Mammary epithelial cell (primary cell): Measurements from ENCODE around the gene PPFIA2.

ENCODE experiments used
- CTCF ChIP-seq, 2 donors: IDR thresholded peaks in 1 of 2; conservative IDR thresholded peaks in 1 of 2; 2 replicates each; pipeline ENCODE4 v1.5.1; 2011 to 2012; ENCODE audit warnings: inconsistent platforms in 2 of 2, low read length in 2 of 2, mild to moderate bottlenecking in 2 of 2, control low read depth in 1 of 2, low read depth in 1 of 2; ENCODE audit not compliant: insufficient read depth in 1 of 2; ENCODE audit errors: extremely low read depth in 1 of 2
- EZH2 ChIP-seq: IDR thresholded peaks from 2 replicates; pipeline ENCODE4 v1.6.1; 2012; ENCODE audit warnings: low read length, inconsistent platforms, borderline replicate concordance

- no peak for TF ChIP-seq CTCF (conservative IDR thresholded peaks at IDR 0.05 in 1 of 2, IDR thresholded peaks at IDR 0.05 in 1 of 2; ENCODE audit: extremely low read depth in 1 of 2, insufficient read depth in 1 of 2, low read depth in 1 of 2, low read length in 2 of 2)
- no peak for TF ChIP-seq EZH2
Measured at GRCh38 chr12:81350309-81350708, 408.8 kb downstream of the PPFIA2 start.
